PC-3 (cell line): ENCODE results near the gene TSGA10IP.

Source experiments
- EZH2 ChIP-seq: fragments of 300-600 bp; sonication (generic); IDR thresholded peaks from one replicate; pipeline ENCODE4 v1.6.1; 2017; ENCODE audit warnings: antibody characterized with exemption, mild to moderate bottlenecking, low read length; ENCODE audit not compliant: unreplicated experiment
- TF ChIP-seq, protein P1 (sequence below): fragments of 300-600 bp; sonication (generic); conservative IDR thresholded peaks from 2 replicates; pipeline ENCODE4 v1.5.1; 2017; ENCODE audit warnings: antibody characterized with exemption, low read depth, mild to moderate bottlenecking, low read length

DNA sequence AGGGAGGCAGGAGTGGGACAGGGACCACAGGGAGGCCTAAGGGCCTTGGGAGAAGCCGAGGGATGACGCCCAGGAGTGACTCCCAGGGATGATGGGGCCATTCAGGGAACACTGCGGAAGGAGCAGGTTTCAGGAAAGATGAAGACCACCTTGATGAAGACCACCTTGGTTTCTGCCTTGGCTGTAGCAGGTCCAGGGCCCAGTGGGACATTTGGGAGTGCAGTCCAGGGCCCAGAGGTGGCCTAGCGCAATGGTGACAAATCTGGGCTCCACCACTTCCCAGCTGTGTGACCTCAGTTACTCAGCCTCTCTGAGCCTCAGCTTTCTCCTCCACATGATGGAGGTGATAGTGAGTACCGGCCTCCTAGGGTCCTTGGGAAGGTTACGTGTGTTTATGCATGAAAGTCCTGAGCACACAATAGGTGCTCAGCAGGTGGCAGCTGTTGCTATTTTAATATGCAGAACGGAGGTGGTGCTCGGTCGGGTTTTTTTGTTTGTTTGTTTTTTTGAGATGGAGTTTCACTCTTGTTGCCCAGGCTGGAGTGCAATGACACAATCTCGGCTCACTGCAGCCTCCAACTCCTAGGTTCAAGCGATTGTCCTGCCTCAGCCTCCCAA lies 770 bp downstream of the TSGA10IP start:
- no peak for TF ChIP-seq EZH2
- TF ChIP-seq, protein P1, sequence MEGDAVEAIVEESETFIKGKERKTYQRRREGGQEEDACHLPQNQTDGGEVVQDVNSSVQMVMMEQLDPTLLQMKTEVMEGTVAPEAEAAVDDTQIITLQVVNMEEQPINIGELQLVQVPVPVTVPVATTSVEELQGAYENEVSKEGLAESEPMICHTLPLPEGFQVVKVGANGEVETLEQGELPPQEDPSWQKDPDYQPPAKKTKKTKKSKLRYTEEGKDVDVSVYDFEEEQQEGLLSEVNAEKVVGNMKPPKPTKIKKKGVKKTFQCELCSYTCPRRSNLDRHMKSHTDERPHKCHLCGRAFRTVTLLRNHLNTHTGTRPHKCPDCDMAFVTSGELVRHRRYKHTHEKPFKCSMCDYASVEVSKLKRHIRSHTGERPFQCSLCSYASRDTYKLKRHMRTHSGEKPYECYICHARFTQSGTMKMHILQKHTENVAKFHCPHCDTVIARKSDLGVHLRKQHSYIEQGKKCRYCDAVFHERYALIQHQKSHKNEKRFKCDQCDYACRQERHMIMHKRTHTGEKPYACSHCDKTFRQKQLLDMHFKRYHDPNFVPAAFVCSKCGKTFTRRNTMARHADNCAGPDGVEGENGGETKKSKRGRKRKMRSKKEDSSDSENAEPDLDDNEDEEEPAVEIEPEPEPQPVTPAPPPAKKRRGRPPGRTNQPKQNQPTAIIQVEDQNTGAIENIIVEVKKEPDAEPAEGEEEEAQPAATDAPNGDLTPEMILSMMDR, result no peak
